DLD1 (cell line): ENCODE data around the gene PIK3R2.

Experiments used
- in situ Hi-C: cut with HindIII; loops from 2 replicates; pipeline ENCODE4 v1.10.0; 2017; ENCODE audit warnings: low sequenced_read_pairs

The PIK3R2 gene

GRCh38 chr19:18122860-18123795, 29.8 kb upstream of the PIK3R2 start:
- in situ Hi-C loops: no loop called here

- in situ Hi-C loops: no loop called here
Measured at GRCh38 chr19:18123819-18124218, 29.1 kb upstream of the PIK3R2 start.

- in situ Hi-C loops: no loop called here
Measured at GRCh38 chr19:18126097-18126496, 26.9 kb upstream of the PIK3R2 start.

- in situ Hi-C loops: no loop called here
Measured at GRCh38 chr19:18128044-18128443, 24.9 kb upstream of the PIK3R2 start.

GRCh38 chr19:18128805-18129204, 24.2 kb upstream of the PIK3R2 start:
- in situ Hi-C loops: no loop called here

GRCh38 chr19:18130523-18131242, 22.3 kb upstream of the PIK3R2 start:
- in situ Hi-C loops: no loop called here

GRCh38 chr19:18131841-18132596, 20.9 kb upstream of the PIK3R2 start:
- in situ Hi-C loops: no loop called here

GRCh38 chr19:18135712-18136584, 17.0 kb upstream of the PIK3R2 start:
- in situ Hi-C loops: no loop called here

- in situ Hi-C loops: no loop called here
Measured at GRCh38 chr19:18137242-18137641, 15.7 kb upstream of the PIK3R2 start.

GRCh38 chr19:18137657-18138339, 15.2 kb upstream of the PIK3R2 start:
- in situ Hi-C loops: no loop called here

GRCh38 chr19:18140473-18140872, 12.5 kb upstream of the PIK3R2 start:
- in situ Hi-C loops: no loop called here

GRCh38 chr19:18141031-18141430, 11.9 kb upstream of the PIK3R2 start:
- in situ Hi-C loops: no loop called here

GRCh38 chr19:18143902-18144301, 9.1 kb upstream of the PIK3R2 start:
- in situ Hi-C loops: no loop called here

- in situ Hi-C loops: no loop called here
Measured at GRCh38 chr19:18144361-18144760, 8.6 kb upstream of the PIK3R2 start.

- in situ Hi-C loops: no loop called here
Measured at GRCh38 chr19:18144906-18145305, 8.1 kb upstream of the PIK3R2 start.

- in situ Hi-C loops: no loop called here
Measured at GRCh38 chr19:18145391-18145999, 7.5 kb upstream of the PIK3R2 start.

GRCh38 chr19:18147396-18147795, 5.6 kb upstream of the PIK3R2 start:
- in situ Hi-C loops: no loop called here

GRCh38 chr19:18149596-18149975, 3.4 kb upstream of the PIK3R2 start:
- in situ Hi-C loops: no loop called here
